NCI-H226 (cell line): Measurements from ENCODE around the gene PCGF1.

Experiments used
- DNase-seq: peaks from one replicate; pipeline ENCODE4 v3.0.0-alpha.2; 2015

PCGF1 gene

DNA sequence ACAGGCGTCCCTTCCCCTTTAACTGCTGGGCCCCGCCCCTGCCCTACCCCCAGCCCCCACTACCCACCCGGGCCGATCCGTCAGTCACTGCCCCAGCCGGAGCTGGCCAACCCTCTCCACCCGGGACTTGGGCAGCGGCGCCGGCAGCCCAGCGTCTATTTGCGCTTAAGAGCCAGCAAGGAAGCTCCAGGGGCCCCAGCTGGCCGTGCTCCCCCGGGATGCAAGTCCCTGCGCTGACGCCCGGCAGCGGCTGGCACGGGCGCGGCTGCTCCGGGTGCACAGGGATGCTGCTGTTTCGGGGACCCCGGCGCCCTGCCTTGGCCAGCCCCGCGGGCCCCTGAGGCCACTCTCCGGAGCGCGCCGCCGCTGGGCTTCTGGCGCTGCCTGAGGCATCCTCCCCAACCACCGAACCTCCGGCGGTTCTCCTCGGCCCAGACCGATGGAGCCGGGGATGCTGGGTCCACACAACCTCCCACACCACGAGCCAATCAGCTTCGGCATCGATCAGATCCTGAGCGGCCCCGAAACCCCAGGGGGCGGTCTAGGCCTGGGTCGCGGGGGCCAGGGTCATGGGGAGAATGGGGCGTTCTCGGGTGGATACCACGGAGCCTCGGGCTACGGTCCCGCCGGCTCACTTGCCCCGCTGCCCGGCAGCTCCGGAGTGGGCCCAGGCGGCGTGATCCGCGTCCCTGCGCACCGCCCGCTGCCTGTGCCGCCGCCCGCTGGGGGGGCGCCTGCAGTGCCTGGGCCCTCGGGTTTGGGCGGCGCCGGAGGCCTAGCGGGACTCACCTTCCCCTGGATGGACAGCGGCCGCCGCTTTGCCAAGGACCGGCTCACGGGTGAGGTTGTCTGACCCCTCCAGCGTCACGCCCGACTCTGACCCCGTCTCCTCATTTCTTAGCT lies 7.1 kb upstream of the PCGF1 start, which contains the start of gene TLX2:
Gene TLX2 (plus strand): TSS at position 83 of the 903 bp plus-strand sequence. CDS start 357 bp downstream, at position 440.
- DNase-seq = no peak

DNA sequence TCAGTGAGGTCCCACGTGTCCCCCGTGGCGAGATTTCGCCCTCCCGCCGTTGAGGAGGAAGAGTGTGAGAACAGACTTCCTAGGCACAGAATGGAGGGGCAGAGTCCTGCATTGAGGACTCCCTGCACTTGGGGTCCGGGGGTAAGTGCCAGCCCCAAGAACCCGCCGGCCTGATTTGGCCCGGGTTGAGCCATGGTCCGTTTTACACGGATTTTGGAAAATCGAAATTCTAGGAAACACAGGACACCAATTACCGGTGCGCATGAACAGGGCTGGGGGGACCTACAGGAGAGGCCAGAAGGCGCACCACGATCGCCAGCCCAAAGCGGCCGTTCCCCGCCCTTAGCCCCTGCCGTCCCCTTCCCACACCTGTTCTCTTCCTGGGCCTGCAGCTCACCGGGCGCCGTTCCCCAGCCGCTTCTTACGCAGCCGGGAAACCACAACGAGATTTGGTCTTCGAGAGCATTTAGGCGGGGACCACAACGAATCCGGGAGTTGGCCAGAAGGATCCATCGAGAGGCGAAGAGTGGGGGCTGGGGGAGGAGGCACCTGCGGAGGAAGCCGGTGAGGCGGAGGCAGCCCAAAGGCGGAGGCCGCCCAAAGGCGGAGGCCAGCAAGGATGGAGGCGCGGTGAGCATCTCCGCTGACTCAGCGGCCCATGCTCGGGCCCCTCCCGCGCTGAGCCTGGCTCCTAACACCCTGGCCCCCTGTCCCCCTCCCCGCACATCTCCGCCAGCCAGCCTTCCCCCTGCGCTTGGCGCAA lies 6.3 kb upstream of the PCGF1 start:
- no peak for DNase-seq

- no peak for DNase-seq
These were observed 5.5 kb upstream of the PCGF1 start for GRCh38 chr2:74512744-74513604.

DNA sequence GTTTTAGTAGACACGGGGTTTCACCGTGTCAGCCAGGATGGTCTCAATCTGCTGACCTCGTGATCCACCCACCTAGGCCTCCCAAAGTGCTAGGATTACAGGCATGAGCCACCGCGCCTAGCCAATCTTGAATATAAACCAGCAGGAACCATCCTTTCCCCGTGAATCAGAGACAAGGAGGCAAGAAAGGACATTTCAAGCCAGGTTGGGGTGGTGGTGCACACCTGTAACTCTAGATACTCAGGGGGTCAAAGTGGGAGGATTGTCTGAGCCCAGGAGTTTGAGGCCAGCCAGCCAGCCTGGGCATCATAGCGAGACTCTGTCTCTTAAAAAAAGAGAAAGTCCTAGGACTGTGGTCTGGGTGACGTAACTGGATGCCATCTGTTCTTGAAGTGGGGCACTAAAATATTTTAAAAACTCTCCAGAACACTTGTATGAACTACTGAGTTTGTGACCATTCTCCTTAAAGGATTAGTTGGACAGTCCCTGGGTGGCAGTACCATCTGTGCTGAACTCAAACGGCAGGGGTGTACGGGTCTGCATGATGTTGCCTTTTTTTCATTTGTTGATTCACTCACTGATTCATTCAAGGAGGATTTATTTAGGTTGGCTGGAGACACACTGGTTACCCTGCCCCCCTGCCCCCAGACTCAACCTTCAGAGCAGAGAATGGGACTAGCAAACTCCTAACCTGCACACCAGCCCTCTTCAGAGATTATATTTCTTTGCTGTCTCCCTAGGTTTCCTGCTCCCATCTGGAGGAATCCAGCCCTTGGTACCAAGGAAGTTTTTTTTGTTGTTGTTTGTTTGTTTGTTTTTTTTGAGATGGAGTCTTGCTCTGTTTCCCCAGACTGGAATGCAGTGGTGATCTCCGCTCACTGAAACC lies 3.9 kb upstream of the PCGF1 start:
- no peak for DNase-seq

DNA sequence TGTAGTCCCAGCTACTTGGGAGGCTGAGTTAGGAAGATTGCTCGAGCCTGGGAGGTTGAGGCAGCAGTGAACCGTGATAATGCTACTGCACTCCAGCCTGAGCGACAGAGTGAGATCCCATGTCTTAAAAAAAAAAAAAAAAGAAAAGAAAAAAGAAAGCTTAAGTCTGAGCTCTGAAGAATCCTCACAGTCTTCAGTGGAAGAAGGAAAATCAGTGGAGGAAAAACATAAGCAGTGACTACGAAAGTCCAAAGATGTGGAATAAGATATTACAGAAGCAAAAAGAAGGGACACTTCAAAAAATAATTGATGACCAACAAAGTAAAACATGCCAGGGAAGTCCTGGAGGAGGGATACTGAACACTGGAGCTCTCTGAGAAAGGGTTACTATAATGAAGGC lies 2.8 kb upstream of the PCGF1 start:
- DNase-seq = no peak

DNA sequence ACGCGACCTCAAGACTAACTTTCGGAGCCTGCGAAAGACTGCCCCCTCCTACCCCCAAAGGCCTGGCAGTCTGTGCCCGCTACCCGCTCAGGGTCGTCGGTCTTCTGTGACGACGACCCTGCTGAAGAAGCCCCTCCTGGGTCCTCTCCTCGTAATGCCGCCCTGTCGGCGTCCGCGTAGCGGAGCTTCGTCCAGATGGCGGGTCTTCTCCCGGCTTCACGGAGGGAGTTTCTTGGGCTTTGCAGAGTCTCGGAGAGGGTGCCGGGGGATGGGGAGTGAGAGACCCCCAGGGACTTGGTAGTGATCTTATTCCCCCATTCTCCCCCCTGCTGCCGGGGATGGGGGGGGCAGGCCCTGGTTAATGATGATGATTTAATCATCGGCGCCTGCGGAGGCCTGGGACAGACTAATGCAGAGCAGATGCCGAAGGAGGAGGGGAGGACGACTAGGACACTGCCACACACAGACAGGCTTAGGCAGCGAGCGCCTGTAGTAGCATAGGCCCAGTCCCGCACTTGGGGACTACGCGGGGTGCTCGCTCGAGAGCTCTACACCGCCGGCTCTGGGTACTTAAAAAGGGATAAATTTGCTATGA lies 528 bp upstream of the PCGF1 start:
- no peak for DNase-seq

DNA sequence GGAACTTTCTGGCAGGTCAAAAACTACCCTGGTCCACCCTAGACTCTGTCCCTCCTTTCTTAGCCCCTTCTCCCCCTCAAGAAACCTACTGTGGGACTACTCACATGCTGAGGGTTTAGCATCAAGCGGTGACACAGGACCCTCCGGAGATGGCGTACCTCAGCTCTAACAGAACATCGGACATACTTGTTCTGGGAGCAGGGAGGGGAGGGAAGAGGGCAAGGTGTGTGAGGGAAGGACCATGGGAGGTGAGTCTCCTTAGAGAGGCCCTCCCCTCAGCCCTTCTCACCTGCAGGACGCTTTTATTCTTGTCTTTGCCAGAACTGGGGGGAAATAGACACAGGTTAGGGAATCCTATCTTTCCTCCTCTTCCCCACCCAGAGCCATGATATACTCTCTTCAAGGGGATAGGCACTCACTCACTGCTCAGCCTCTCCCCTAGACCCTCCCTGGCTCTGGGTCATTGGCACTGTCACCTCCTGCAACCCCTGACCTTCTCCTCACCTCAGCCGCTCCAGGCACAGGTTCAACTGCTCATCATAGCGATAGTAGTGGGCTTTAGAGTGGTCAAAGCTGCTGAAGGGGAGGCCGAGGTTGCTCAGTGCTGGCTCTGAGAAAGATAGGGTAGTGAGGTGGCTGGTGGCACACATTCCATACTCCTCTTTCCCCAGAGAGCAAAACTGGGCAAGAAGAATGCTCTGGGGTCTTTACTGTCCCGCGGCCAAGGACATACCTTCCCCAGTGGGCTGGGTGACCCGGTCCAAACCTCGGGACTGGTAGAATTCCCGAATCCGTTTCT lies 1.8 kb downstream of the PCGF1 start:
- no peak for DNase-seq

- no peak for DNase-seq
These were observed 2.9 kb downstream of the PCGF1 start for GRCh38 chr2:74504591-74504990.

DNA sequence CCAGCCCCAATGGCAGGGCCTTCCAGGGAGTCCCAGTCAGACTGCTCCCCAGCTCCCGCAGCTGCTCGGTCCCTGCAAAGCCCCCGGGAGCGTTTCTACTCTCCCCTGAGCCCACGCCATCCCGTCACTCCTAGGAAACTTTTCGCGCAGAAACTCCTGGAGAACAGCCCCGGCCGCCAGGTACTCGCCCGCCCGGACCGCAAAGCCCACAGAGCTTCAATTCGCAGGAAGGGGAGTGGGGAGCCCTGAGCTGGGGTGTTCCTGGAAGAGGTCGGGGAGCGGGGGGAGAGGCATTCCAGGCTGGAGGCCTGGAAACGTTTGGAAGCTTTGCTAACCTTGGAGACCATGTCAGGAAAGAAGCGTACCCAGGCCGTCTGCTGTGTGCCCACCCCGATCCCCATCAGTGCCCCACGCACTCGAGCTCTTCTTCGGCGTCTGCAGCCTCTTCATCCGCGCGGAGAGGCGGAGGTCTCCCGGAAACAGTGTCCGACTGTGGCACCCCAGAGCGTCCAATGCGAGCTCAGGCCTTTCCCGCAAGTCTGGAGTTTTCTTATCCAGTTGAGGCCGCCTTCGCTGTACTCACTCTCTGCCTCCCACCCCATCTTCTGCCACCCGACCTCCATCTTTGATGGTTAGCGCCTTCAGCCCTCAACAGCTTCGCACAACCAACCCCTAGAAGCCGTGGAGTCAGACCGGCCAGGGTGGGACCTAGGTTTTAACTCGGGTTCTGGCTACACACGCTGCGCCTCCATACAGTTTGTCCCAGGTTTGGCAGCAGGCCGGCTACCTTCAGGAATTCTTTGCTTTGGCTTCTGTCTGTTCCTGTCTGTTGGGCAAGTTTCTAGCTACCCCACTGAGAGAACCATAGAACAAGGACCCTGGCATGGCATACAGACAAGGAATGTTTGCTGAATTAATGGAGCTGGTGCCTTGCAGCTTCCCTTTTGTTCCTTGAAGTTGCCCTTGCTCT lies 3.7 kb downstream of the PCGF1 start:
- no peak for DNase-seq

DNA sequence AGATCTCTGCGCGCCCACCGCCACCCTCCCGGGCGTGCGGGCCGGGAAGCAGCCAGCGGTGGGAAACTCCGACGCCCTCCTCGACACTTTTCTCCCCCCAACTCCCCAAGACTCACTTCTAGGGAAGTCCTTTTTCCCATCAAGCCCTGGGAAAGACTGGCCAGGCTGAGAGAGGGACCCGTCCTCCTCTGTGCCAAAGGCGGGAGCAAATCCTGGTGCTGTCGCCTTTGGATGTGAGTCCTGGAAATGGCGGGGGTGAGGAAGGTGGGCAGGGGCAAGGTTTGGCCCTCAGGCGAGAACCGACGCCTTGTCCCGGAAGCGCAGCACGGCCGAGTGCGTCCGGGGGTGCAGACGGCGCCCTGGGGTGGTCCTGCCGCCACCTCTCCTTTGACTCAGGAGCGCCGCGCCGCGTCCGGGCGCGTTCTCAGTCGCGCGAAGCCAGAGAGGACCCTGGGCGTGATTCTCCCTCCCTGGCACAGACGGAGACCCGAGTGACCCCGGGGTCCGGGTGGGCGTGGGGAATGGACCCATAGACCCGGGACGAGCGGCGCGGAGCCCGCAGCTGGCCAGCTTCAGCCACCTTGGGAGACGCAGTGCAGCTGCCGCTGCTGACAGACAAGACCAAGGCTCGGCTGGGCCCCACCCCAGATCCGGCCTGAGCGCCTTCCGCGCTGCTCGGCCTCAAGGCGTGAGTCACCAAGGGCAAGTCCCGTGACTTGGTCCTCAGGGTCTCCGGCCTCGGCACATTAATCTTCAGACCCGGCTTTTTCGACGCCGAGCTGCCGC lies 4.6 kb downstream of the PCGF1 start:
- DNase-seq = peak; percentile 87

DNA sequence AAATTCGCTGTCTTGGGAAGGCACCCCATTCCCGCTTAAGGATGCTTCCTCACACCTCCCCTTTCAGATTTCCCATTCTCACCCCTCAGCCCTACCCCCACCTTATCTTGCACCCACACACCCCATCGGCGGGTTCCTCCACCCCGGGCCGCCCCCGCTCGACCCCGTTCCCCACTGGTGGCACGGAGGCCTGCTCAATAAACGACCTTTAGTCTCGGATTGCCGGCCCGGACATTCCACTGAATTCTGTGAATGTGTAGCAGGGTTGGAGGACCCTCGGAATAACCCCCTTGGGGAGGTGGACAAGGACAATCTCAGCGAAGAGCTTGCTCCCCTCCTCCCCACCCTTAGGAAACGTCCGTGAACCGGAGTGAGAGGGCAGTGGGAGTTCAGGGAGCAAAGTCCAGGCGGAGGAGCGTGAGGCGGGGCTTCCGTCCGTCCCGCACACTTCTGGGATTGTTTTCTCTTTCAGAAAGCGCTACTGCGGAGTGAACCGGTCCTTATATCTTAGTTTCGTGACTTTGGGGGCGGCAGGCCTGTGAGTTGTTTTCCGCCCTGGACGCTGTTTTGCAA lies 5.3 kb downstream of the PCGF1 start:
- DNase-seq = no peak

- DNase-seq = no peak
These were observed 6.0 kb downstream of the PCGF1 start for GRCh38 chr2:74501335-74502071.

GRCh38 chr2:74500578-74500946 lies 6.9 kb downstream of the PCGF1 start:
- DNase-seq = no peak

DNA sequence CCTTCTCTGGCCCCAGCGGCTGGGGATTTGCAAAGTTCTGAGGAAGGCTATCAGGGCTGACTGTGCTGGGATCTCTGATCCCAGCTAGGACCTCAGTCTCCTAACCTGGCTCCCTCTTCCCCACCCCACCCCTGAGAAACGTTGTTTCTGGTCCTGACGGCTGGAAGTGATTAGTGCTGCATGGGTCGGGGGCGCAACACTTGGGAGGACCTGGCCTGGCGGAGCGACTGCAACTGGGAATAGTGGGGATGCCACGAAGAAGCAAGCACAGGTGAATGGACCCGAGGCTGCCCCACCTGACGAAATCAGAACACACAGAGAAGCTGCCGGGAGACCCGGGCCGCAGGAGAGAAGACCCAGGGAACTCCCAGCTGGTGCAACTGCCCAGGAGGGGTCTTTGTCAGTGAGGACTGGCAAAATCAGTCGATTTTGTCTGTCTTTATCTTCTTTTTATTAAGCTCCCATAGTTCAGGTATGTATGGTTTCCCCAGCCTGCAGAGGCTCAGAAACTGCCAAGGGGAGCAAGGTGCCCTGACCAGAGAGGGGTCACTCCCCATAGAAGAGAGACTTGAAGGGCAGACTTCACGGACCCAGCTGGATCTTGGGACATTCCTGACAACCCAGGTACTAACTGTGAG lies 7.4 kb downstream of the PCGF1 start:
- DNase-seq = no peak

- DNase-seq = no peak
These were observed 8.1 kb downstream of the PCGF1 start, which contains the start of gene LBX2 for GRCh38 chr2:74499267-74499939. LBX2 (minus strand) TSS chr2:74499603; CDS start chr2:74499537, 66 bp downstream.
